SH-SY5Y (cell line): ENCODE data around the gene ITGA1.

Experiments used
- GATA2 ChIP-seq: IDR thresholded peaks from 2 replicates; pipeline ENCODE4 v1.6.1; 2011; ENCODE audit warnings: mild to moderate bottlenecking, low read depth, low read length
- GATA3 ChIP-seq: IDR thresholded peaks from 2 replicates; pipeline ENCODE4 v1.6.1; 2011; ENCODE audit warnings: low read depth, mild to moderate bottlenecking, low read length, moderate library complexity

GRCh38 chr5:52746539-52746938 is 41.2 kb upstream of the ITGA1 start:
- TF ChIP-seq GATA2 (no peak), GATA3 (no peak)
